PC-9 (cell line): ENCODE measurements around the gene TTC39C. TPM values are rescaled to one million over a fixed set of nuclear protein-coding genes. Genes with fewer than 3 reads are reported as not detected.

Source experiments
- BruUV-seq: library from RNA; stranded (reverse); fragments of 400-500 nt; replicated peaks from 2 replicates; lab custom pipeline; 2021; lab: Mats Ljungman, UMichigan
- CTCF ChIA-PET: fragments of 300-600 bp; sonication (Branson Sonifier 250); formaldehyde crosslinking; loops from one replicate; lab custom pipeline; 2022; ENCODE audit warnings: antibody characterized with exemption; lab: Charles Lee
- POLR2A ChIA-PET: fragments of 300-600 bp; sonication (Branson Sonifier 250); formaldehyde crosslinking; loops from one replicate; lab custom pipeline; 2022; ENCODE audit warnings: antibody characterized with exemption; ENCODE audit not compliant: unreplicated experiment; lab: Charles Lee
- DNase-seq, 2 experiments: peaks; one replicate each; pipeline versions ENCODE4 v3.0.0 to v3.0.0-alpha.2; 2015 to 2022; ENCODE audit warnings: mixed read lengths in 1 of 2
- H2AFZ ChIP-seq: fragments of 200-600 bp; sonication (generic); 2 replicates; pipeline ENCODE4 v1.8.1; 2017; ENCODE audit warnings: antibody characterized with exemption
- H3F3A ChIP-seq: fragments of 200-600 bp; sonication (generic); 2 replicates; pipeline ENCODE4 v1.8.1; 2017; ENCODE audit warnings: antibody characterized with exemption, mild to moderate bottlenecking, low read depth; ENCODE audit not compliant: insufficient read depth
- H3K27ac ChIP-seq: fragments of 200-600 bp; sonication (generic); 2 replicates; pipeline ENCODE4 v1.6.1; 2016; ENCODE audit warnings: mixed run types
- H3K27me3 ChIP-seq: fragments of 200-600 bp; sonication (generic); 2 replicates; pipeline ENCODE4 v1.6.1; 2016; ENCODE audit warnings: low read depth, mixed run types; ENCODE audit not compliant: insufficient read depth
- H3K36me3 ChIP-seq: fragments of 200-600 bp; sonication (generic); 2 replicates; pipeline ENCODE4 v1.6.1; 2016; ENCODE audit warnings: low read depth, mixed run types
- H3K4me1 ChIP-seq: fragments of 200-600 bp; sonication (generic); replicated peaks from 2 replicates; pipeline ENCODE4 v1.6.1; 2016; ENCODE audit warnings: mixed run types; ENCODE audit not compliant: insufficient read depth
- H3K4me2 ChIP-seq: fragments of 200-600 bp; sonication (generic); 2 replicates; pipeline ENCODE4 v1.6.1; 2017; ENCODE audit warnings: mixed run types
- H3K4me3 ChIP-seq: fragments of 200-600 bp; sonication (generic); 2 replicates; pipeline ENCODE4 v1.6.1; 2016; ENCODE audit warnings: mixed run types
- H3K79me2 ChIP-seq: fragments of 200-600 bp; sonication (generic); 2 replicates; pipeline ENCODE4 v1.6.1; 2017; ENCODE audit warnings: low read depth, mixed run types
- H3K9me2 ChIP-seq: fragments of 200-600 bp; sonication (generic); 2 replicates; pipeline ENCODE4 v1.8.1; 2017; ENCODE audit warnings: mild to moderate bottlenecking; ENCODE audit not compliant: insufficient read depth
- H3K9me3 ChIP-seq: fragments of 200-600 bp; sonication (generic); 2 replicates; pipeline ENCODE4 v1.8.1; 2016; ENCODE audit warnings: low read depth; ENCODE audit not compliant: insufficient read depth
- H4K20me1 ChIP-seq: fragments of 200-600 bp; sonication (generic); 2 replicates; pipeline ENCODE4 v1.8.1; 2017; ENCODE audit not compliant: insufficient read depth
- EZH2 ChIP-seq: fragments of 200-600 bp; sonication (generic); IDR thresholded peaks from 2 replicates; pipeline ENCODE4 v1.8.0; 2017; ENCODE audit warnings: antibody characterized with exemption, low read depth
- intact Hi-C: fragments of 100-400 bp; cut with micrococcal nuclease; formaldehyde crosslinking; loops from one replicate; pipeline ENCODE4 v1.10.0; 2022; ENCODE audit not compliant: unreplicated experiment
- total RNA-seq: library from RNA; stranded (reverse); gene quantifications from 2 replicates; pipeline ENCODE4 v1.2.3, GENCODE V29; 2021
- TF ChIP-seq, protein P1 (sequence below): fragments of 200-600 bp; sonication (generic); conservative IDR thresholded peaks from 2 replicates; pipeline ENCODE4 v1.6.1; 2017; ENCODE audit warnings: mixed run types, antibody characterized with exemption, mild to moderate bottlenecking, moderate library complexity

The TTC39C gene
- total RNA-seq, 1 experiment from 2014 or later: 15.3 TPM

DNA sequence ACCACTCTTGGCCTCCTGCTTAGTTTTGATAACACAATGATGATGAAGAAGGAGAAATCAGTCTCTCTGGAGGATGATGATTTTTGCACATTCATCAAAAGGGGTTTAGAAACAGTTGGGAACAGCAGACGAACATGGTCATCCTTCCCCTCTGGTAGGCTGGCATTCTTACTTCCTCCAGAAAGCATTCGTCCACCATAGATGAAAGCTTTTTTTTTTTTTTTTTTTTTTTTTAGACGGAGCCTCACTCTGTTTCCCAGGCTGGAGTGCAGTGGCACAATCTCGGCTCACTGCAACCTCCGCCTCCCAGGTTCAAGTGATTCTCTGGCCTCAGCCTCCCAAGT, 43.5 kb upstream of the TTC39C start:
- Histone ChIP-seq H3K4me1 (no peaks in the 10 kb centered on the region), H3K27ac (no peak overlapping the region), H3K36me3 (no peaks in the 10 kb centered on the region), H3K9me3 (no peaks in the 10 kb centered on the region), H3F3A (no peaks in the 10 kb centered on the region), H2AFZ (no peak overlapping the region), H3K4me2 (no peak overlapping the region), H4K20me1 (no peaks in the 10 kb centered on the region), H3K79me2 (no peaks in the 10 kb centered on the region), H3K4me3 (no peak overlapping the region), H3K9me2 (no peaks in the 10 kb centered on the region), H3K27me3 (no peaks in the 10 kb centered on the region)
- CTCF ChIA-PET: no interaction called here
- no peak for DNase-seq
- no TSS peak for BruUV-seq
- POLR2A ChIA-PET: no interaction called here
- no peak for TF ChIP-seq EZH2
- TF ChIP-seq, protein P1, sequence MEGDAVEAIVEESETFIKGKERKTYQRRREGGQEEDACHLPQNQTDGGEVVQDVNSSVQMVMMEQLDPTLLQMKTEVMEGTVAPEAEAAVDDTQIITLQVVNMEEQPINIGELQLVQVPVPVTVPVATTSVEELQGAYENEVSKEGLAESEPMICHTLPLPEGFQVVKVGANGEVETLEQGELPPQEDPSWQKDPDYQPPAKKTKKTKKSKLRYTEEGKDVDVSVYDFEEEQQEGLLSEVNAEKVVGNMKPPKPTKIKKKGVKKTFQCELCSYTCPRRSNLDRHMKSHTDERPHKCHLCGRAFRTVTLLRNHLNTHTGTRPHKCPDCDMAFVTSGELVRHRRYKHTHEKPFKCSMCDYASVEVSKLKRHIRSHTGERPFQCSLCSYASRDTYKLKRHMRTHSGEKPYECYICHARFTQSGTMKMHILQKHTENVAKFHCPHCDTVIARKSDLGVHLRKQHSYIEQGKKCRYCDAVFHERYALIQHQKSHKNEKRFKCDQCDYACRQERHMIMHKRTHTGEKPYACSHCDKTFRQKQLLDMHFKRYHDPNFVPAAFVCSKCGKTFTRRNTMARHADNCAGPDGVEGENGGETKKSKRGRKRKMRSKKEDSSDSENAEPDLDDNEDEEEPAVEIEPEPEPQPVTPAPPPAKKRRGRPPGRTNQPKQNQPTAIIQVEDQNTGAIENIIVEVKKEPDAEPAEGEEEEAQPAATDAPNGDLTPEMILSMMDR: no peak
- intact Hi-C loops: no loop called here

DNA sequence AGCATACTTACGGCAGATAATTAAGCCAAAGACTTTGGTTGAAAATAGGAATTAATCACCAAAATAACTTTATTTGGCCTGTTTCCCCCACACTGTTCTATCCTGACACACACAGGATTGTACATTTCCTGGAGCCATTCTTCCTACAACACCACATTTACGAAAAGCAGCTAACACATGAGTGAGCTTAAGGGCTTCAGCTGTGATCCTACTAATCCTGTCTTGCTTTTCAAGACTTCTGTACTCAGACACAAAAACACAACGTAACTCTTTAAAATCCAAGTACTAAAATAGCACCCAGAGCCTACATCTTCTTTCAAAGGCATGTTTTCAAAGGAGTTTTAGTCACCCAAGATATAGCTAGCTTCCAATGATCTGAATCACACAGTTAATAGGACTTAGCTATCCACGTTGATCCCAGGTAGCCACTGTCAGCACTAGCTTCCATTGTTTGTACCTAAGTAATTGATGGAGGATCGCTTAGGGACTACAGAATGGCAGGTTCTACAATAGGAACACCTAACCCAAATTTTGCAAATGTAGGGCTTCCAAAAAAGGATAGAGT, 42.8 kb upstream of the TTC39C start:
- Histone ChIP-seq H3F3A (no peaks in the 10 kb centered on the region), H3K9me2 (no peaks in the 10 kb centered on the region), H3K4me3 (no peak overlapping the region), H3K36me3 (no peaks in the 10 kb centered on the region), H3K9me3 (no peaks in the 10 kb centered on the region), H3K79me2 (no peaks in the 10 kb centered on the region), H3K4me2 (no peak overlapping the region), H4K20me1 (no peaks in the 10 kb centered on the region), H2AFZ (no peak overlapping the region), H3K4me1 (no peaks in the 10 kb centered on the region), H3K27me3 (no peaks in the 10 kb centered on the region), H3K27ac (no peak overlapping the region)
- TF ChIP-seq EZH2: no peak
- TF ChIP-seq, protein P1: no peak
- BruUV-seq: no TSS peak
- intact Hi-C loops: no loop called here
- POLR2A ChIA-PET: no interaction called here
- no peak for DNase-seq
- CTCF ChIA-PET: no interaction called here

DNA sequence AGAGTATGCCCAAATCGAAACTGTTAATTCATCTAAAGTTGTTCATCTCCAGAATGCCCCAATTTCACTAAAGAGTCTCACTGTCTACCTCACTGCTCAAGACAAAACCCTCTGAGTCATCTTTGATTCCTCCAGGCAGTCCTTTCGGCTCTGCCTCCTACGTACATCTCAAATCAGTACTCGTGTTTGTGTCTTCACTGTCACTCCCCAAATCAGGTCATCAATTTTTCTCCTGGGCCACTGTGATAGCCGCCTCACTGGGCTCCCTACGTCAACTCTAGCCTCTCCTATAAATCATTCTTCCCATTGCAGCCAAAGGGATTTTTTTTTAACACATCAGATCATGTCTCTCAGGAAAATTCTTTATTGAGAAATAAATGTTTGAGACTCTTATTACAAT, 42.1 kb upstream of the TTC39C start:
- Histone ChIP-seq H3K9me2 (no peaks in the 10 kb centered on the region), H3K9me3 (no peaks in the 10 kb centered on the region), H3K79me2 (no peaks in the 10 kb centered on the region), H3K36me3 (no peaks in the 10 kb centered on the region), H3K4me3 (no peak overlapping the region), H4K20me1 (no peaks in the 10 kb centered on the region), H3K27me3 (no peaks in the 10 kb centered on the region), H3F3A (no peaks in the 10 kb centered on the region), H2AFZ (no peak overlapping the region), H3K4me2 (no peak overlapping the region), H3K27ac (no peak overlapping the region), H3K4me1 (no peaks in the 10 kb centered on the region)
- no peak for TF ChIP-seq EZH2
- TF ChIP-seq, protein P1: no peak
- intact Hi-C loops: no loop called here
- no TSS peak for BruUV-seq
- DNase-seq: no peak
- ChIA-PET CTCF (no interaction called here), POLR2A (no interaction called here)
